ENCODE results near the gene THAP3. TPM values are rescaled to one million over a fixed set of nuclear protein-coding genes. Genes with fewer than 3 reads are reported as not detected.
A peak's percentile ranks its signal among the peaks of the same experiment; 100 is the strongest.
"Not testable (repeated sequence)": the region's sequence is repeated elsewhere in the genome, so short reads cannot be mapped to it uniquely, and the experiment has no call there.

The THAP3 gene
- total and polyA plus RNA-seq, 7 donors = 8.9 to 40.1 (median 18.8) TPM

- no peaks in the 10 kb centered on the region for H3K27me3 ChIP-seq (ENCODE audit: insufficient read depth in 3 of 3, low read length in 2 of 3)
- H3K9me3 ChIP-seq = no peaks in the 10 kb centered on the region
- DNase-seq (no peak), ATAC-seq (no peak)
- peak overlapping the region; percentile 30 for H3K27ac ChIP-seq
- H3K4me3 ChIP-seq = no peak overlapping the region
- H3K36me3 ChIP-seq (ENCODE audit: insufficient read depth in 1 of 2, low read depth in 1 of 2) = peaks cover 17 to 99% of the 10 kb centered on the region in 2 donors
- WGBS, 3 donors = 62 to 79% (median 74%) methylated on average over 9 of the region's 9 CpGs
- TF ChIP-seq CTCF (IDR thresholded peaks at IDR 0.05) = no peak
- H3K4me1 ChIP-seq = peaks cover 6% of the 10 kb centered on the region
- intact Hi-C loops (cut with DNase I) = loop anchor here in 1 of 2 donors (5.0 kb wide), 1 partner anchor 85 kb away; the partner anchor contains the start of gene NOL9
Measured at GRCh38 chr1:6637770-6638169, 13.1 kb downstream of the THAP3 start.

GRCh38 chr1:6638226-6638625 lies 13.6 kb downstream of the THAP3 start:
- no peak overlapping the region for H3K4me3 ChIP-seq
- H3K36me3 ChIP-seq (ENCODE audit: insufficient read depth in 1 of 2, low read depth in 1 of 2) = peaks cover 17 to 96% of the 10 kb centered on the region in 2 donors
- intact Hi-C loops (cut with DNase I) = loop anchor here in 1 of 2 donors (5.0 kb wide), 1 partner anchor 86 kb away; the partner anchor contains the start of gene NOL9
- peak overlapping the region; percentile 30 for H3K27ac ChIP-seq
- H3K27me3 ChIP-seq (ENCODE audit: insufficient read depth in 3 of 3, low read length in 2 of 3) = no peaks in the 10 kb centered on the region
- ATAC-seq (peak in 3 of 4 donors; percentile 8 to 39 (median 22)), DNase-seq (peak; percentile 84 to 90)
- peaks cover 6% of the 10 kb centered on the region for H3K4me1 ChIP-seq
- 27 to 58% (median 34%) methylated on average over 18 of the region's 18 CpGs for WGBS, 3 donors
- no peak for TF ChIP-seq CTCF (IDR thresholded peaks at IDR 0.05)
- H3K9me3 ChIP-seq = no peaks in the 10 kb centered on the region

GRCh38 chr1:6640867-6641266 lies 16.2 kb downstream of the THAP3 start:
- H3K27ac ChIP-seq; H3K27me3 ChIP-seq (ENCODE audit: insufficient read depth in 3 of 3, low read length in 2 of 3); H3K9me3 ChIP-seq; H3K4me1 ChIP-seq; H3K4me3 ChIP-seq; intact Hi-C loops (cut with DNase I); DNase-seq; ATAC-seq: not testable (repeated sequence)
- peaks cover 13 to 94% of the 10 kb centered on the region in 2 donors for H3K36me3 ChIP-seq (ENCODE audit: insufficient read depth in 1 of 2, low read depth in 1 of 2)
- 93 to 99% (median 95%) methylated on average over 3 of the region's 3 CpGs for WGBS, 3 donors

GRCh38 chr1:6645018-6645417 lies 20.4 kb downstream of the THAP3 start:
- no peak for TF ChIP-seq CTCF (IDR thresholded peaks at IDR 0.05)
- H3K4me3 ChIP-seq = no peak overlapping the region
- intact Hi-C loops (cut with DNase I) = loop anchor here in 1 of 2 donors (5.0 kb wide), 2 partner anchors 88 to 158 kb away; partner anchors contain the start of gene TAS1R1
- H3K27me3 ChIP-seq (ENCODE audit: insufficient read depth in 3 of 3, low read length in 2 of 3) = no peaks in the 10 kb centered on the region
- ATAC-seq = no peak
- no peaks in the 10 kb centered on the region for H3K4me1 ChIP-seq
- no peaks in the 10 kb centered on the region for H3K9me3 ChIP-seq
- no peak overlapping the region for H3K27ac ChIP-seq
- 93 to 96% (median 96%) methylated on average over 7 of the region's 7 CpGs for WGBS, 3 donors
- DNase-seq = no peak
- H3K36me3 ChIP-seq (ENCODE audit: insufficient read depth in 1 of 2, low read depth in 1 of 2) = peaks cover 3 to 58% of the 10 kb centered on the region in 2 donors

- no peak overlapping the region for H3K4me3 ChIP-seq
- WGBS, 3 donors = 57 to 63% (median 59%) methylated on average over 10 of the region's 10 CpGs
- peak; percentile 62 for TF ChIP-seq CTCF (IDR thresholded peaks at IDR 0.05)
- ATAC-seq = peak; percentile 60 to 76 (median 68)
- no peak for DNase-seq
- H3K27me3 ChIP-seq (ENCODE audit: insufficient read depth in 3 of 3, low read length in 2 of 3) = no peaks in the 10 kb centered on the region
- no peaks in the 10 kb centered on the region for H3K9me3 ChIP-seq
- H3K4me1 ChIP-seq = no peaks in the 10 kb centered on the region
- no peak overlapping the region for H3K27ac ChIP-seq
- intact Hi-C loops (cut with DNase I) = loop anchor here (2.0 to 5.0 kb wide), 3 partner anchors 89 to 160 kb away; partner anchors contain the start of gene TAS1R1 (in 1 of the 2)
- peaks cover 0 to 54% of the 10 kb centered on the region in 2 donors for H3K36me3 ChIP-seq (ENCODE audit: insufficient read depth in 1 of 2, low read depth in 1 of 2)
Measured at GRCh38 chr1:6646499-6647148, 22.0 kb downstream of the THAP3 start.

All from psoas muscle (tissue), 8 donors.